Measurements from ENCODE around the gene ERG. TPM values are rescaled to one million over a fixed set of nuclear protein-coding genes. Genes with fewer than 3 reads are reported as not detected.

ERG gene
- total RNA-seq, 1 experiment from 2014 or later, result 0.11 TPM

DNA sequence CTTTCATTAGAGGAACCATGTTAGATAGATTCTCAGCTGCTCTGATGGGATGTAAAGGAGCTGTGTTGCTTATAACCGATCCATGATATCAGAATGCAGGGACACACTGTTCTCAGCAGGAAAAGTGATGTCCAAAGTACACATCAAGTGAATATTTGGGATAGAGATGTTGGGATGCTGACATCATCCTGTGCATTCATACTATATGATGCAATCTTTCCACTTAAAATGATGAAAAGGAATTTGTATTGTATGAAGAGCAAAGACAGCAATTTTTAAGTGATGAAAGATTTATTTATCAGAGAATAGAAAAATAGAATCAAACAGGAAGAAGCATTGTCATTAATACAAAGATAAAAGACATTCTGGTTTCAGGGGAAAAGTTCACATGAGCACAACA lies 110.1 kb downstream of the ERG start:
- H3K18ac ChIP-seq (ENCODE audit: insufficient read length, low read depth, low read length), result no peak overlapping the region
- no peak for DNase-seq
- no peak overlapping the region for H2BK12ac ChIP-seq (ENCODE audit: insufficient read length, low read depth, low read length)
- H4K91ac ChIP-seq (ENCODE audit: insufficient read length, low read depth, low read length), result no peak overlapping the region
- H3K9me3 ChIP-seq (ENCODE audit: control insufficient read depth, low read depth, low read length), result no peaks in the 10 kb centered on the region
- H3K27ac ChIP-seq (ENCODE audit: insufficient read length, low read depth, low read length), result no peak overlapping the region
- no peak overlapping the region for H2AK5ac ChIP-seq (ENCODE audit: insufficient read length, low read length)
- Mint-ChIP-seq H3K36me3 (ENCODE audit: insufficient read depth in 1 of 3, low read depth in 3 of 3) (no peaks in the 10 kb centered on the region; a peak in 1 of 7 replicates), H3K4me3 (no peak overlapping the region), H3K27ac (no peak overlapping the region), H3K4me1 (peaks cover 6 to 15% of the 10 kb centered on the region in 2 experiments), H3K9me3 (no peaks in the 10 kb centered on the region; a peak in 1 of 5 replicates), H3K27me3 (ENCODE audit: low read depth) (no peaks in the 10 kb centered on the region)
- no peak overlapping the region for H3K4me2 ChIP-seq (ENCODE audit: insufficient read depth, insufficient read length, low read length)
- H4K8ac ChIP-seq (replicated peaks; ENCODE audit: insufficient read length, low read depth, low read length), result no peak overlapping the region
- H3K9ac ChIP-seq (ENCODE audit: extremely low read depth, insufficient read length, low read length), result no peak overlapping the region
- H3K79me1 ChIP-seq (ENCODE audit: insufficient read depth, low read depth, low read length, poor library complexity, severe bottlenecking), result no peaks in the 10 kb centered on the region
- no peak overlapping the region for H3K4ac ChIP-seq (ENCODE audit: low read depth, low read length)
- no peaks in the 10 kb centered on the region for H3K79me2 ChIP-seq (ENCODE audit: insufficient read depth, low read length)
- TF ChIP-seq, protein P1, sequence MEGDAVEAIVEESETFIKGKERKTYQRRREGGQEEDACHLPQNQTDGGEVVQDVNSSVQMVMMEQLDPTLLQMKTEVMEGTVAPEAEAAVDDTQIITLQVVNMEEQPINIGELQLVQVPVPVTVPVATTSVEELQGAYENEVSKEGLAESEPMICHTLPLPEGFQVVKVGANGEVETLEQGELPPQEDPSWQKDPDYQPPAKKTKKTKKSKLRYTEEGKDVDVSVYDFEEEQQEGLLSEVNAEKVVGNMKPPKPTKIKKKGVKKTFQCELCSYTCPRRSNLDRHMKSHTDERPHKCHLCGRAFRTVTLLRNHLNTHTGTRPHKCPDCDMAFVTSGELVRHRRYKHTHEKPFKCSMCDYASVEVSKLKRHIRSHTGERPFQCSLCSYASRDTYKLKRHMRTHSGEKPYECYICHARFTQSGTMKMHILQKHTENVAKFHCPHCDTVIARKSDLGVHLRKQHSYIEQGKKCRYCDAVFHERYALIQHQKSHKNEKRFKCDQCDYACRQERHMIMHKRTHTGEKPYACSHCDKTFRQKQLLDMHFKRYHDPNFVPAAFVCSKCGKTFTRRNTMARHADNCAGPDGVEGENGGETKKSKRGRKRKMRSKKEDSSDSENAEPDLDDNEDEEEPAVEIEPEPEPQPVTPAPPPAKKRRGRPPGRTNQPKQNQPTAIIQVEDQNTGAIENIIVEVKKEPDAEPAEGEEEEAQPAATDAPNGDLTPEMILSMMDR (conservative IDR thresholded peaks at IDR 0.05), result no peak
- H2AFZ ChIP-seq (ENCODE audit: low read length), result no peak overlapping the region
- H3K14ac ChIP-seq (ENCODE audit: insufficient read depth, low read length), result no peak overlapping the region
- no peaks in the 10 kb centered on the region for H4K20me1 ChIP-seq (ENCODE audit: control insufficient read depth, insufficient read depth, insufficient read length)
- H2BK5ac ChIP-seq (ENCODE audit: insufficient read length, low read length), result no peak overlapping the region
- H3T11ph ChIP-seq (ENCODE audit: low read length), result no peak overlapping the region
- H3K23ac ChIP-seq (ENCODE audit: insufficient read length, low read depth, low read length), result no peak overlapping the region
- no peak overlapping the region for H2BK20ac ChIP-seq (ENCODE audit: low read depth, low read length, poor library complexity, severe bottlenecking)
- no CpG with 5 or more reads among the region's 1 CpG for WGBS (ENCODE audit: extremely low coverage, insufficient read length, low lambda C conversion rate)
- H2BK120ac ChIP-seq (ENCODE audit: low read depth, low read length, poor library complexity, severe bottlenecking), result no peak overlapping the region
- no peak overlapping the region for H3K56ac ChIP-seq (ENCODE audit: insufficient read length, low read depth, low read length)
- H3K27me3 ChIP-seq (ENCODE audit: insufficient read depth, low read length), result no peaks in the 10 kb centered on the region
- no peak overlapping the region for H4K5ac ChIP-seq (ENCODE audit: insufficient read length, low read depth, low read length)
- 0 out of 2 replicates have a peak, but pooled peaks cover 3% of the 10 kb centered on the region for H3K4me1 ChIP-seq (ENCODE audit: insufficient read depth, low read length)
- no peak overlapping the region for H2BK15ac ChIP-seq (ENCODE audit: low read depth, low read length)
- no peaks in the 10 kb centered on the region for H3K23me2 ChIP-seq (ENCODE audit: insufficient read length, low read depth, low read length, poor library complexity, severe bottlenecking)

All from H9 (cell line).